Liver (tissue), 9 donors: ENCODE data around the gene FEV. TPM values are rescaled to one million over a fixed set of nuclear protein-coding genes. Genes with fewer than 3 reads are reported as not detected.

Source experiments
- DNase-seq: peaks from one replicate; pipeline ENCODE4 v3.0.0-alpha.2; 2017; ENCODE audit warnings: low spot score
- H3K27ac ChIP-seq, 2 donors: one replicate each; pipeline ENCODE4 v1.7.0; 2013; ENCODE audit warnings: inconsistent platforms in 2 of 2, low read length in 2 of 2, control low read depth in 1 of 2, low read depth in 1 of 2, mild to moderate bottlenecking in 1 of 2
- H3K27me3 ChIP-seq, 4 donors: one replicate each; pipeline versions ENCODE4 v1.6.1 to v1.7.0; 2013; ENCODE audit warnings: low read length in 3 of 4, inconsistent platforms in 1 of 4, mild to moderate bottlenecking in 1 of 4, moderate library complexity in 1 of 4; ENCODE audit not compliant: control insufficient read depth in 4 of 4, insufficient read depth in 4 of 4
- H3K36me3 ChIP-seq, 4 donors: one replicate each; pipeline versions ENCODE4 v1.6.1 to v1.7.0; 2013; ENCODE audit warnings: low read length in 3 of 4, mild to moderate bottlenecking in 3 of 4, low read depth in 1 of 4, moderate library complexity in 1 of 4; ENCODE audit not compliant: control insufficient read depth in 4 of 4, insufficient read depth in 3 of 4
- H3K4me1 ChIP-seq, 4 donors: one replicate each; pipeline versions ENCODE4 v1.6.1 to v1.7.0; 2013; ENCODE audit warnings: low read length in 3 of 4, mild to moderate bottlenecking in 3 of 4, moderate library complexity in 1 of 4; ENCODE audit not compliant: control insufficient read depth in 4 of 4, insufficient read depth in 4 of 4
- H3K4me3 ChIP-seq, 3 donors: one replicate each; pipeline versions ENCODE4 v1.6.1 to v1.7.0; 2013; ENCODE audit warnings: low read length in 3 of 3, control low read depth in 1 of 3, low read depth in 1 of 3, mild to moderate bottlenecking in 1 of 3
- H3K9ac ChIP-seq, 2 donors: one replicate each; pipeline ENCODE4 v1.7.0; 2013; ENCODE audit warnings: low read length in 2 of 2, mild to moderate bottlenecking in 2 of 2, moderate library complexity in 2 of 2, control low read depth in 1 of 2, low read depth in 1 of 2
- H3K9me3 ChIP-seq, 4 donors: one replicate each; pipeline versions ENCODE4 v1.6.1 to v1.7.0; 2013; ENCODE audit warnings: low read length in 3 of 4; ENCODE audit not compliant: control insufficient read depth in 4 of 4
- EGR1 ChIP-seq, 2 donors: IDR thresholded peaks; 2 replicates each; pipeline ENCODE4 v1.6.1; 2016 to 2018; ENCODE audit warnings: antibody characterized with exemption in 2 of 2, low read depth in 2 of 2
- FOXA1 ChIP-seq: IDR thresholded peaks from 2 replicates; pipeline ENCODE4 v1.6.1; 2016; ENCODE audit warnings: antibody characterized with exemption
- FOXA2 ChIP-seq: IDR thresholded peaks from 2 replicates; pipeline ENCODE4 v1.6.1; 2016; ENCODE audit warnings: antibody characterized with exemption
- HNF4A ChIP-seq, 2 donors: conservative IDR thresholded peaks; 2 replicates each; pipeline ENCODE4 v1.6.1; 2016; ENCODE audit warnings: antibody characterized with exemption in 2 of 2, mild to moderate bottlenecking in 2 of 2
- JUND ChIP-seq, 2 donors: IDR thresholded peaks; 2 replicates each; pipeline ENCODE4 v1.6.1; 2016; ENCODE audit warnings: antibody characterized with exemption in 2 of 2
- MAX ChIP-seq: IDR thresholded peaks from 2 replicates; pipeline ENCODE4 v1.6.1; 2016; ENCODE audit warnings: antibody characterized with exemption
- RXRA ChIP-seq, 2 donors: IDR thresholded peaks; 2 replicates each; pipeline ENCODE4 v1.6.1; 2017 to 2018; ENCODE audit warnings: antibody characterized with exemption in 2 of 2, mild to moderate bottlenecking in 1 of 2
- SP1 ChIP-seq: IDR thresholded peaks from 2 replicates; pipeline ENCODE4 v1.6.1; 2018; ENCODE audit warnings: antibody characterized with exemption, mild to moderate bottlenecking
- TAF1 ChIP-seq: conservative IDR thresholded peaks from 2 replicates; pipeline ENCODE4 v1.6.1; 2016; ENCODE audit warnings: antibody characterized with exemption, mild to moderate bottlenecking
- ZBTB33 ChIP-seq: IDR thresholded peaks from 2 replicates; pipeline ENCODE4 v1.6.1; 2016; ENCODE audit warnings: antibody characterized with exemption
- WGBS: extraction: QIAGEN DNeasy Blood & Tissue Kit; methylation state at CpG from one replicate; pipeline ENCODE4 v1.1.7; 2013; 5-methylcytosine and 5-hydroxymethylcytosine counted together
- polyA plus RNA-seq, 2 donors: library from polyadenylated mRNA; stranded (reverse) in 1 of 2; unstranded in 1 of 2; fragments of 200-250 nt in 1 of 2; fragments of >200 nt in 1 of 2; fragmentation: Nextera tagmentation in 1 of 2; extraction: Ambion mirVana in 1 of 2; gene quantifications; one replicate each; pipeline versions ENCODE4 v1.2.1 to v1.2.3, GENCODE V29; 2013 to 2015
- total RNA-seq, 2 donors: library from RNA; depleted of rRNA; stranded (reverse); fragments of >200 nt; gene quantifications; one replicate each; pipeline ENCODE4 v1.2.3, GENCODE V29; 2014
- TF ChIP-seq, protein P1 (sequence below): IDR thresholded peaks from 2 replicates; pipeline ENCODE4 v1.6.1; 2016; ENCODE audit warnings: antibody characterized with exemption, mild to moderate bottlenecking
- TF ChIP-seq, protein P2 (sequence below): fragments of 150-350 bp; IDR thresholded peaks from 2 replicates; pipeline ENCODE4 v1.5.1; 2017; ENCODE audit warnings: improper control_type of control experiment, low read depth, low read length; ENCODE audit not compliant: missing input control
- TF ChIP-seq, protein P3 (sequence below): IDR thresholded peaks from 2 replicates; pipeline ENCODE4 v1.6.1; 2016; ENCODE audit warnings: antibody characterized with exemption
- donor health status: healthy.
- donor health status: healthy.
- donor health status: healthy.
- donor health status: healthy.
- donor health status: healthy.

FEV gene
- total and polyA plus RNA-seq, 4 donors, result not detected

- no peak for DNase-seq
- TF ChIP-seq HNF4A (conservative IDR thresholded peaks at IDR 0.05) (no peak), ZBTB33 (no peak), JUND (IDR thresholded peaks at IDR 0.05) (no peak), RXRA (IDR thresholded peaks at IDR 0.05) (no peak), MAX (no peak)
- TF ChIP-seq, protein P1, sequence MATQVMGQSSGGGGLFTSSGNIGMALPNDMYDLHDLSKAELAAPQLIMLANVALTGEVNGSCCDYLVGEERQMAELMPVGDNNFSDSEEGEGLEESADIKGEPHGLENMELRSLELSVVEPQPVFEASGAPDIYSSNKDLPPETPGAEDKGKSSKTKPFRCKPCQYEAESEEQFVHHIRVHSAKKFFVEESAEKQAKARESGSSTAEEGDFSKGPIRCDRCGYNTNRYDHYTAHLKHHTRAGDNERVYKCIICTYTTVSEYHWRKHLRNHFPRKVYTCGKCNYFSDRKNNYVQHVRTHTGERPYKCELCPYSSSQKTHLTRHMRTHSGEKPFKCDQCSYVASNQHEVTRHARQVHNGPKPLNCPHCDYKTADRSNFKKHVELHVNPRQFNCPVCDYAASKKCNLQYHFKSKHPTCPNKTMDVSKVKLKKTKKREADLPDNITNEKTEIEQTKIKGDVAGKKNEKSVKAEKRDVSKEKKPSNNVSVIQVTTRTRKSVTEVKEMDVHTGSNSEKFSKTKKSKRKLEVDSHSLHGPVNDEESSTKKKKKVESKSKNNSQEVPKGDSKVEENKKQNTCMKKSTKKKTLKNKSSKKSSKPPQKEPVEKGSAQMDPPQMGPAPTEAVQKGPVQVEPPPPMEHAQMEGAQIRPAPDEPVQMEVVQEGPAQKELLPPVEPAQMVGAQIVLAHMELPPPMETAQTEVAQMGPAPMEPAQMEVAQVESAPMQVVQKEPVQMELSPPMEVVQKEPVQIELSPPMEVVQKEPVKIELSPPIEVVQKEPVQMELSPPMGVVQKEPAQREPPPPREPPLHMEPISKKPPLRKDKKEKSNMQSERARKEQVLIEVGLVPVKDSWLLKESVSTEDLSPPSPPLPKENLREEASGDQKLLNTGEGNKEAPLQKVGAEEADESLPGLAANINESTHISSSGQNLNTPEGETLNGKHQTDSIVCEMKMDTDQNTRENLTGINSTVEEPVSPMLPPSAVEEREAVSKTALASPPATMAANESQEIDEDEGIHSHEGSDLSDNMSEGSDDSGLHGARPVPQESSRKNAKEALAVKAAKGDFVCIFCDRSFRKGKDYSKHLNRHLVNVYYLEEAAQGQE, result no peak
- TF ChIP-seq, protein P2, sequence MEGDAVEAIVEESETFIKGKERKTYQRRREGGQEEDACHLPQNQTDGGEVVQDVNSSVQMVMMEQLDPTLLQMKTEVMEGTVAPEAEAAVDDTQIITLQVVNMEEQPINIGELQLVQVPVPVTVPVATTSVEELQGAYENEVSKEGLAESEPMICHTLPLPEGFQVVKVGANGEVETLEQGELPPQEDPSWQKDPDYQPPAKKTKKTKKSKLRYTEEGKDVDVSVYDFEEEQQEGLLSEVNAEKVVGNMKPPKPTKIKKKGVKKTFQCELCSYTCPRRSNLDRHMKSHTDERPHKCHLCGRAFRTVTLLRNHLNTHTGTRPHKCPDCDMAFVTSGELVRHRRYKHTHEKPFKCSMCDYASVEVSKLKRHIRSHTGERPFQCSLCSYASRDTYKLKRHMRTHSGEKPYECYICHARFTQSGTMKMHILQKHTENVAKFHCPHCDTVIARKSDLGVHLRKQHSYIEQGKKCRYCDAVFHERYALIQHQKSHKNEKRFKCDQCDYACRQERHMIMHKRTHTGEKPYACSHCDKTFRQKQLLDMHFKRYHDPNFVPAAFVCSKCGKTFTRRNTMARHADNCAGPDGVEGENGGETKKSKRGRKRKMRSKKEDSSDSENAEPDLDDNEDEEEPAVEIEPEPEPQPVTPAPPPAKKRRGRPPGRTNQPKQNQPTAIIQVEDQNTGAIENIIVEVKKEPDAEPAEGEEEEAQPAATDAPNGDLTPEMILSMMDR, result no peak
- peaks cover 0 to 12% (median 5%) of the 10 kb centered on the region in 4 donors for H3K4me1 ChIP-seq
- H3K9me3 ChIP-seq, result no peaks in the 10 kb centered on the region
- peaks cover 4 to 14% (median 9%) of the 10 kb centered on the region in 4 donors for H3K27me3 ChIP-seq
- H3K36me3 ChIP-seq, result no peaks in the 10 kb centered on the region
- WGBS, result 88% methylated on average over 1 of the region's 1 CpG
- H3K27ac ChIP-seq, result no peak overlapping the region
- H3K9ac ChIP-seq, result no peak overlapping the region
- H3K4me3 ChIP-seq, result no peak overlapping the region
Observed at GRCh38 chr2:218958276-218958675, 26.7 kb downstream of the FEV start.

DNA sequence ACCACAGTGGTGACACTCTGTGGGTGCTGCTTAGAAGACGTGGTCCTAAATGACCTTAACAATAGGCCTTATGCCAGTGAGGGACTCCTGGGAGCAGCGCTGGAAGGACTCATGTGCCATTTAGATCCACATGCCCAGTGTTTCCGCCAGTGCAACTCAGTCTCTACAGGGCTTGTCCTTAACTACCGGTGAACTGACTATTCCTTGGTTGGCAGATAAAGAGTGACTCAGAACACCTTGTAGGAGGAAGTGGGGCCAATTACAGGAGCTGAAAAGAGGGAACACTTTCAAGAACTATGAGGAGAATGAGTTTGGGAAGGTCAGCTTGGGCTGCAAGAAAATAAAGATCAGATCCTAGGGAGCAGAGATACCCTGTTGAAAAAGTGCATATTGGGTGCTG, 27.3 kb downstream of the FEV start:
- 71% methylated on average over 4 of the region's 4 CpGs for WGBS
- Histone ChIP-seq H3K4me3 (no peak overlapping the region), H3K9me3 (no peaks in the 10 kb centered on the region), H3K27ac (no peak overlapping the region), H3K36me3 (no peaks in the 10 kb centered on the region), H3K9ac (no peak overlapping the region), H3K4me1 (peaks cover 0 to 12% (median 5%) of the 10 kb centered on the region in 4 donors), H3K27me3 (peaks cover 2 to 14% (median 5%) of the 10 kb centered on the region in 4 donors)
- no peak for DNase-seq
- TF ChIP-seq FOXA1 (no peak), EGR1 (IDR thresholded peaks at IDR 0.05; ENCODE audit: low read depth in 2 of 2) (no peak), SP1 (no peak), TAF1 (no peak), FOXA2 (no peak), RXRA (IDR thresholded peaks at IDR 0.05) (no peak), MAX (no peak)
- TF ChIP-seq, protein P1, result no peak
- TF ChIP-seq, protein P2, result no peak
- TF ChIP-seq, protein P3, sequence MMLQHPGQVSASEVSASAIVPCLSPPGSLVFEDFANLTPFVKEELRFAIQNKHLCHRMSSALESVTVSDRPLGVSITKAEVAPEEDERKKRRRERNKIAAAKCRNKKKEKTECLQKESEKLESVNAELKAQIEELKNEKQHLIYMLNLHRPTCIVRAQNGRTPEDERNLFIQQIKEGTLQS, result no peak
